H9 (cell line): ENCODE measurements around the gene OGFR. TPM values are rescaled to one million over a fixed set of nuclear protein-coding genes. Genes with fewer than 3 reads are reported as not detected.

Source experiments
- DNase-seq: peaks from one replicate; pipeline ENCODE4 v3.0.0-alpha.2; 2017
- H2AFZ ChIP-seq: one replicate; pipeline ENCODE4 v1.6.1; 2013; ENCODE audit warnings: mild to moderate bottlenecking, low read length, control low read depth, moderate library complexity
- H2AK5ac ChIP-seq: 2 replicates; pipeline ENCODE4 v1.6.1; 2013; ENCODE audit warnings: low read length, control low read depth, mixed read lengths; ENCODE audit not compliant: insufficient read length
- H2BK120ac ChIP-seq: one replicate; pipeline ENCODE4 v1.6.1; 2013; ENCODE audit warnings: low read depth, mild to moderate bottlenecking, low read length, control low read depth, inconsistent platforms; ENCODE audit not compliant: poor library complexity, severe bottlenecking
- H2BK12ac ChIP-seq: 2 replicates; pipeline ENCODE4 v1.6.1; 2013; ENCODE audit warnings: low read length, control low read depth, mixed read lengths, low read depth; ENCODE audit not compliant: insufficient read length
- H2BK15ac ChIP-seq: 2 replicates; pipeline ENCODE4 v1.6.1; 2013; ENCODE audit warnings: low read depth, low read length, control low read depth
- H2BK20ac ChIP-seq: one replicate; pipeline ENCODE4 v1.6.1; 2013; ENCODE audit warnings: low read depth, mild to moderate bottlenecking, low read length, control low read depth, inconsistent platforms; ENCODE audit not compliant: poor library complexity, severe bottlenecking
- H2BK5ac ChIP-seq: 2 replicates; pipeline ENCODE4 v1.6.1; 2013; ENCODE audit warnings: low read length, control low read depth, mixed read lengths; ENCODE audit not compliant: insufficient read length
- H3K14ac ChIP-seq: 2 replicates; pipeline ENCODE4 v1.6.1; 2013; ENCODE audit warnings: low read length, control low read depth; ENCODE audit not compliant: insufficient read depth
- H3K18ac ChIP-seq: 2 replicates; pipeline ENCODE4 v1.6.1; 2013; ENCODE audit warnings: low read depth, mild to moderate bottlenecking, mixed read lengths, low read length, control low read depth; ENCODE audit not compliant: insufficient read length
- H3K23ac ChIP-seq: 2 replicates; pipeline ENCODE4 v1.6.1; 2013; ENCODE audit warnings: low read length, control low read depth, mixed read lengths, low read depth; ENCODE audit not compliant: insufficient read length
- H3K23me2 ChIP-seq: 2 replicates; pipeline ENCODE4 v1.6.1; 2013; ENCODE audit warnings: low read depth, mild to moderate bottlenecking, mixed read lengths, low read length, control low read depth; ENCODE audit not compliant: insufficient read length, poor library complexity, severe bottlenecking
- H3K27ac ChIP-seq: 2 replicates; pipeline ENCODE4 v1.5.1; 2013; ENCODE audit warnings: low read length, control low read depth, mixed read lengths, low read depth; ENCODE audit not compliant: insufficient read length
- H3K27me3 ChIP-seq: 2 replicates; pipeline ENCODE4 v1.6.1; 2013; ENCODE audit warnings: low read length, control low read depth, inconsistent platforms; ENCODE audit not compliant: insufficient read depth
- H3K4ac ChIP-seq: 2 replicates; pipeline ENCODE4 v1.6.1; 2013; ENCODE audit warnings: low read depth, mild to moderate bottlenecking, control low read depth, inconsistent platforms, low read length, moderate library complexity
- H3K4me1 ChIP-seq: 2 replicates; pipeline ENCODE4 v1.6.1; 2013; ENCODE audit warnings: low read length, control low read depth, inconsistent platforms; ENCODE audit not compliant: insufficient read depth
- H3K4me2 ChIP-seq: 2 replicates; pipeline ENCODE4 v1.6.1; 2013; ENCODE audit warnings: low read length, control low read depth, mixed read lengths; ENCODE audit not compliant: insufficient read length, insufficient read depth
- H3K56ac ChIP-seq: 2 replicates; pipeline ENCODE4 v1.6.1; 2013; ENCODE audit warnings: low read depth, mild to moderate bottlenecking, mixed read lengths, low read length, control low read depth; ENCODE audit not compliant: insufficient read length
- H3K79me1 ChIP-seq: 2 replicates; pipeline ENCODE4 v1.6.1; 2013; ENCODE audit warnings: low read depth, mild to moderate bottlenecking, moderate library complexity, low read length, control low read depth, inconsistent platforms; ENCODE audit not compliant: insufficient read depth, poor library complexity, severe bottlenecking
- H3K79me2 ChIP-seq: 2 replicates; pipeline ENCODE4 v1.6.1; 2013; ENCODE audit warnings: low read length, control low read depth, inconsistent platforms; ENCODE audit not compliant: insufficient read depth
- H3K9ac ChIP-seq: 2 replicates; pipeline ENCODE4 v1.6.1; 2013; ENCODE audit warnings: low read length, control low read depth, mixed read lengths; ENCODE audit not compliant: insufficient read length; ENCODE audit errors: extremely low read depth
- H3K9me3 ChIP-seq: one replicate; pipeline ENCODE4 v1.6.1; 2013; ENCODE audit warnings: low read depth, low read length, inconsistent platforms; ENCODE audit not compliant: control insufficient read depth
- H3T11ph ChIP-seq: one replicate; pipeline ENCODE4 v1.6.1; 2013; ENCODE audit warnings: mild to moderate bottlenecking, low read length, control low read depth, inconsistent platforms
- H4K20me1 ChIP-seq: one replicate; pipeline ENCODE4 v1.6.1; 2013; ENCODE audit not compliant: control insufficient read depth, insufficient read length, insufficient read depth
- H4K5ac ChIP-seq: 2 replicates; pipeline ENCODE4 v1.6.1; 2013; ENCODE audit warnings: low read depth, mild to moderate bottlenecking, mixed read lengths, low read length, control low read depth; ENCODE audit not compliant: insufficient read length
- H4K8ac ChIP-seq: replicated peaks from 2 replicates; pipeline ENCODE4 v1.6.1; 2013; ENCODE audit warnings: low read length, control low read depth, mixed read lengths, low read depth; ENCODE audit not compliant: insufficient read length
- H4K91ac ChIP-seq: 2 replicates; pipeline ENCODE4 v1.6.1; 2013; ENCODE audit warnings: low read depth, mild to moderate bottlenecking, moderate library complexity, mixed read lengths, low read length, control low read depth; ENCODE audit not compliant: insufficient read length
- H3K27ac Mint-ChIP-seq, 3 experiments: 2 replicates in 2 of 3; 3 replicates in 1 of 3; pipeline ENCODE4 v1.8.0; 2020 to 2021; ENCODE audit warnings: mixed read lengths in 3 of 3, mild to moderate bottlenecking in 1 of 3, moderate library complexity in 1 of 3
- H3K27me3 Mint-ChIP-seq: 2 replicates; pipeline ENCODE4 v1.8.0; 2021; ENCODE audit warnings: low read depth, mild to moderate bottlenecking, moderate library complexity, mixed read lengths
- H3K36me3 Mint-ChIP-seq, 3 experiments: 2 replicates in 2 of 3; 3 replicates in 1 of 3; pipeline ENCODE4 v1.8.0; 2020 to 2021; ENCODE audit warnings: low read depth in 3 of 3, mixed read lengths in 3 of 3; ENCODE audit not compliant: insufficient read depth in 1 of 3
- H3K4me1 Mint-ChIP-seq, 2 experiments: 2 replicates each; pipeline ENCODE4 v1.8.0; 2020; ENCODE audit warnings: mixed read lengths in 2 of 2
- H3K4me3 Mint-ChIP-seq, 2 experiments: 2 replicates in 1 of 2; 3 replicates in 1 of 2; pipeline ENCODE4 v1.8.0; 2020 to 2021; ENCODE audit warnings: mild to moderate bottlenecking in 2 of 2, mixed read lengths in 2 of 2, moderate library complexity in 1 of 2
- H3K9me3 Mint-ChIP-seq, 2 experiments: 2 replicates in 1 of 2; 3 replicates in 1 of 2; pipeline ENCODE4 v1.8.0; 2020; ENCODE audit warnings: mild to moderate bottlenecking in 2 of 2, mixed read lengths in 2 of 2, moderate library complexity in 1 of 2
- WGBS: extraction: QIAGEN DNeasy Blood & Tissue Kit; methylation state at CpG from one replicate; pipeline ENCODE4 v1.1.7; 2013; ENCODE audit warnings: missing lambda C conversion rate, low lambda C conversion rate, mixed read lengths; ENCODE audit not compliant: insufficient read length; ENCODE audit errors: extremely low coverage; 5-methylcytosine and 5-hydroxymethylcytosine counted together
- total RNA-seq: library from RNA; stranded (reverse); gene quantifications from 2 replicates; pipeline ENCODE4 v1.2.1, GENCODE V29; 2021
- TF ChIP-seq, protein P1 (sequence below): fragments of 200-600 bp; sonication (generic); conservative IDR thresholded peaks from 3 replicates; pipeline ENCODE4 v1.8.0; 2021; ENCODE audit warnings: antibody characterized with exemption, mild to moderate bottlenecking

The OGFR gene
- total RNA-seq, 1 experiment from 2014 or later, result 33.1 TPM

- Mint-ChIP-seq H3K4me1 (peaks cover 10 to 14% of the 10 kb centered on the region in 2 experiments), H3K27me3 (no peaks in the 10 kb centered on the region), H3K4me3 (no peak overlapping the region), H3K36me3 (peaks cover 0 to 5% (median 0%) of the 10 kb centered on the region in 3 experiments; a peak in 2 of 7 replicates), H3K9me3 (no peaks in the 10 kb centered on the region), H3K27ac (no peak overlapping the region; a peak in 1 of 7 replicates)
- Histone ChIP-seq H3K9me3 (no peaks in the 10 kb centered on the region), H3K27me3 (no peaks in the 10 kb centered on the region), H3K23ac (no peak overlapping the region), H2AFZ (no peak overlapping the region), H2BK20ac (no peak overlapping the region), H4K5ac (no peak overlapping the region), H3K56ac (no peak overlapping the region), H3K9ac (no peak overlapping the region), H2BK120ac (no peak overlapping the region), H2AK5ac (no peak overlapping the region), H3K27ac (no peak overlapping the region), H3T11ph (no peak overlapping the region), H3K18ac (no peak overlapping the region), H3K4me1 (no peaks in the 10 kb centered on the region; the same call in 1 of the 2 replicates), H2BK15ac (no peak overlapping the region), H4K91ac (no peak overlapping the region), H3K14ac (no peak overlapping the region), H4K8ac (no peak overlapping the region), H3K4me2 (no peak overlapping the region), H3K4ac (no peak overlapping the region), H4K20me1 (no peaks in the 10 kb centered on the region), H3K79me2 (no peaks in the 10 kb centered on the region), H3K23me2 (peaks cover 4% of the 10 kb centered on the region), H2BK5ac (no peak overlapping the region), H3K79me1 (no peaks in the 10 kb centered on the region), H2BK12ac (no peak overlapping the region)
- WGBS, result no CpG with 5 or more reads among the region's 7 CpGs
- no peak for DNase-seq
- TF ChIP-seq, protein P1, sequence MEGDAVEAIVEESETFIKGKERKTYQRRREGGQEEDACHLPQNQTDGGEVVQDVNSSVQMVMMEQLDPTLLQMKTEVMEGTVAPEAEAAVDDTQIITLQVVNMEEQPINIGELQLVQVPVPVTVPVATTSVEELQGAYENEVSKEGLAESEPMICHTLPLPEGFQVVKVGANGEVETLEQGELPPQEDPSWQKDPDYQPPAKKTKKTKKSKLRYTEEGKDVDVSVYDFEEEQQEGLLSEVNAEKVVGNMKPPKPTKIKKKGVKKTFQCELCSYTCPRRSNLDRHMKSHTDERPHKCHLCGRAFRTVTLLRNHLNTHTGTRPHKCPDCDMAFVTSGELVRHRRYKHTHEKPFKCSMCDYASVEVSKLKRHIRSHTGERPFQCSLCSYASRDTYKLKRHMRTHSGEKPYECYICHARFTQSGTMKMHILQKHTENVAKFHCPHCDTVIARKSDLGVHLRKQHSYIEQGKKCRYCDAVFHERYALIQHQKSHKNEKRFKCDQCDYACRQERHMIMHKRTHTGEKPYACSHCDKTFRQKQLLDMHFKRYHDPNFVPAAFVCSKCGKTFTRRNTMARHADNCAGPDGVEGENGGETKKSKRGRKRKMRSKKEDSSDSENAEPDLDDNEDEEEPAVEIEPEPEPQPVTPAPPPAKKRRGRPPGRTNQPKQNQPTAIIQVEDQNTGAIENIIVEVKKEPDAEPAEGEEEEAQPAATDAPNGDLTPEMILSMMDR, result no peak
Observed at GRCh38 chr20:62822239-62822787, 17.7 kb downstream of the OGFR start.
